BJ (cell line): ENCODE data around the gene ERBB4. TPM values are rescaled to one million over a fixed set of nuclear protein-coding genes. Genes with fewer than 3 reads are reported as not detected.
A peak's percentile ranks its signal among the peaks of the same experiment; 100 is the strongest.

Experiments
- CTCF ChIA-PET: fragments of 350-600 bp; formaldehyde crosslinking; extraction: SDS; loops from one replicate; lab custom pipeline; 2021; ENCODE audit warnings: antibody characterized with exemption, inconsistent platforms; lab: Yijun Ruan, JAX
- POLR2A ChIA-PET: fragments of 300-600 bp; sonication (Branson Sonifier 250); formaldehyde crosslinking; extraction: SDS; loops from one replicate; lab custom pipeline; 2021; ENCODE audit warnings: antibody characterized with exemption; lab: Charles Lee
- DNase-seq: peaks from one replicate; pipeline ENCODE4 v3.0.0-alpha.2; 2011; ENCODE audit warnings: low read depth
- H3K27me3 ChIP-seq: 2 replicates; pipeline ENCODE4 v1.6.0; 2011; ENCODE audit warnings: low read length; ENCODE audit not compliant: control insufficient read depth, insufficient read depth
- H3K36me3 ChIP-seq: 2 replicates; pipeline ENCODE4 v1.5.1; 2011; ENCODE audit warnings: low read length; ENCODE audit not compliant: control insufficient read depth, insufficient read depth
- H3K4me3 ChIP-seq: 2 replicates; pipeline ENCODE4 v1.5.1; 2011; ENCODE audit warnings: low read depth, mild to moderate bottlenecking, control low read depth, low read length
- polyA plus RNA-seq: library from polyadenylated mRNA; depleted of rRNA; stranded (reverse); fragments of >200 nt; gene quantifications from 2 replicates; pipeline ENCODE4 v1.2.3, GENCODE V29; 2011
- TF ChIP-seq, protein P1 (sequence below): IDR thresholded peaks from 2 replicates; pipeline ENCODE4 v1.5.1; 2011; ENCODE audit warnings: low read depth, mild to moderate bottlenecking, control low read depth, inconsistent platforms, low read length, moderate library complexity; ENCODE audit not compliant: insufficient read depth

ERBB4 gene
- polyA plus RNA-seq, 1 experiment: not detected

DNA sequence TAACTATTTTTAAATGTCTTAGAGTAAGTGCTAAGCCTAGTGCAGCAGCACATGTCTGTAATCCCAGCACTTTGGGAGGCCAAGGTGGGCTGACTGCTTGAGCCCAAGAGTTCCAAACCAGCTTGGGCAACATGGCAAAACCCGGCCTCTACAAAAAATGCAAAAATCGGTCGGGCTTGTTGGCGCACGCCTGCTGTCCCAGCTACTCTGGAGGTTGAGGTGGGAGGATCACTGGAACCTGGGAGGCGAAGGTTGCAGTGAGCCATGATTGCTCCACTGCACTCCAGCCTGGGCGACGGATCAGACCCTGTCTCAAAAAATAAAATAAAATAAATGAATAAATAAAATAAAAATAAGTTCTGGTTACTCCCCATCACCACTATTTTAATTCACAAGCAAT lies 783.4 kb downstream of the ERBB4 start:
- POLR2A ChIA-PET: no interaction called here
- H3K4me3 ChIP-seq: no peak overlapping the region
- H3K36me3 ChIP-seq: no peaks in the 10 kb centered on the region
- CTCF ChIA-PET: interaction anchor here (0.6 to 0.7 kb wide), 2 partner anchors 14 to 46 kb away, joined by 3 read pairs; no protein-coding TSS in a partner anchor
- DNase-seq: no peak
- TF ChIP-seq, protein P1, sequence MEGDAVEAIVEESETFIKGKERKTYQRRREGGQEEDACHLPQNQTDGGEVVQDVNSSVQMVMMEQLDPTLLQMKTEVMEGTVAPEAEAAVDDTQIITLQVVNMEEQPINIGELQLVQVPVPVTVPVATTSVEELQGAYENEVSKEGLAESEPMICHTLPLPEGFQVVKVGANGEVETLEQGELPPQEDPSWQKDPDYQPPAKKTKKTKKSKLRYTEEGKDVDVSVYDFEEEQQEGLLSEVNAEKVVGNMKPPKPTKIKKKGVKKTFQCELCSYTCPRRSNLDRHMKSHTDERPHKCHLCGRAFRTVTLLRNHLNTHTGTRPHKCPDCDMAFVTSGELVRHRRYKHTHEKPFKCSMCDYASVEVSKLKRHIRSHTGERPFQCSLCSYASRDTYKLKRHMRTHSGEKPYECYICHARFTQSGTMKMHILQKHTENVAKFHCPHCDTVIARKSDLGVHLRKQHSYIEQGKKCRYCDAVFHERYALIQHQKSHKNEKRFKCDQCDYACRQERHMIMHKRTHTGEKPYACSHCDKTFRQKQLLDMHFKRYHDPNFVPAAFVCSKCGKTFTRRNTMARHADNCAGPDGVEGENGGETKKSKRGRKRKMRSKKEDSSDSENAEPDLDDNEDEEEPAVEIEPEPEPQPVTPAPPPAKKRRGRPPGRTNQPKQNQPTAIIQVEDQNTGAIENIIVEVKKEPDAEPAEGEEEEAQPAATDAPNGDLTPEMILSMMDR: no peak
- H3K27me3 ChIP-seq: no peaks in the 10 kb centered on the region

- CTCF ChIA-PET: no interaction called here
- Histone ChIP-seq H3K27me3 (no peaks in the 10 kb centered on the region), H3K4me3 (no peak overlapping the region), H3K36me3 (no peaks in the 10 kb centered on the region)
- TF ChIP-seq, protein P1: no peak
- no peak for DNase-seq
- POLR2A ChIA-PET: no interaction called here
These were observed 786.8 kb downstream of the ERBB4 start for GRCh38 chr2:211751848-211752247.

- H3K36me3 ChIP-seq: no peaks in the 10 kb centered on the region
- TF ChIP-seq, protein P1: no peak
- H3K27me3 ChIP-seq: no peaks in the 10 kb centered on the region
- no peak overlapping the region for H3K4me3 ChIP-seq
- POLR2A ChIA-PET: no interaction called here
- CTCF ChIA-PET: interaction anchor here (0.6 kb wide), 1 partner anchor 513 kb away, joined by 3 read pairs; no protein-coding TSS in a partner anchor
- DNase-seq: no peak
These were observed 790.3 kb downstream of the ERBB4 start for GRCh38 chr2:211748339-211748738.

- Histone ChIP-seq H3K27me3 (no peaks in the 10 kb centered on the region), H3K4me3 (no peak overlapping the region), H3K36me3 (no peaks in the 10 kb centered on the region)
- CTCF ChIA-PET: interaction anchor here (0.6 to 3.0 kb wide), 11 partner anchors 8 to 892 kb away, joined by 3 to 13 read pairs (median 3); no protein-coding TSS in a partner anchor
- no peak for DNase-seq
- POLR2A ChIA-PET: no interaction called here
- TF ChIP-seq, protein P1: peak; percentile 78
These were observed 793.1 kb downstream of the ERBB4 start for GRCh38 chr2:211745295-211746097.

GRCh38 chr2:211744379-211744778 lies 794.2 kb downstream of the ERBB4 start:
- POLR2A ChIA-PET: no interaction called here
- H3K36me3 ChIP-seq: no peaks in the 10 kb centered on the region
- TF ChIP-seq, protein P1: no peak
- DNase-seq: no peak
- H3K4me3 ChIP-seq: no peak overlapping the region
- no peaks in the 10 kb centered on the region for H3K27me3 ChIP-seq
- CTCF ChIA-PET: interaction anchor here (0.7 to 3.0 kb wide), 6 partner anchors 11 to 823 kb away, joined by 3 to 13 read pairs (median 4); no protein-coding TSS in a partner anchor
